ENCODE data around the gene EEA1. TPM values are rescaled to one million over a fixed set of nuclear protein-coding genes. Genes with fewer than 3 reads are reported as not detected.

Gene EEA1
- total and polyA plus RNA-seq, 2 of the 8 experiments (the other 6 are each of a cell fraction or from before 2014, with no cell fraction given), result 1.0 to 18.8 TPM

DNA sequence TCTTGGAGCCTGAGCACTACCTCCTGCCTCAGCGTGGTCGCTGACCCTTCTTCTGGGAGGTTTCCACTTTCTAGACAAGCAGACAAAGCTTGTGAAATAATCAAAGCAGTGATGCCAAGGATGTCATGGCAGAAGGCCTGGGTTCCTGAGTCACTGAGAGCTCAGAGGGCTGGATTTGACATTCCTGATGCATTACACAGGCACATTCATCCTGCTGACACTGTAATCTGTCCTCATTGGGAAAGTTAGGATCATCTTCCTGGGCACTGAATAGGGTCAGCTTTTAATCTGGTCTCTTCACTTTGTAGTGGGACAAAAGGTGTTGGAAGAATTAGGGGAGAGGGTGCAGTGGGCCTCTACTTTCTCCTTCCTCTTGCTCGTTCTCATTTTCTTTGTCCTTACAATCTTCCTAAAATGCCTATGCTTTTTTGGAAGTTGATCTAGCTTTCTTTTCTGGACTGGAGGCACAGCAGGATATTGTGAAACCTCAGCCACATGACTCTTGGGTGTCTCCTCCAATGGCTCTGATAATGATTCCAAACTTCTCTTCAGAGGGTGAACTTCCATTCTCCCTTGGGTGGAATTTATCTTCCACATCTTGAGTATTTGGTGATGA lies 29.6 kb downstream of the EEA1 start (continued):
- TF ChIP-seq EGR1 (IDR thresholded peaks at IDR 0.05; ENCODE audit: borderline replicate concordance, low read depth, low read length), result no peak

Data from H1 (cell line).